H1 (cell line): Measurements from ENCODE around the gene ST6GALNAC4. TPM values are rescaled to one million over a fixed set of nuclear protein-coding genes. Genes with fewer than 3 reads are reported as not detected.

Experiments used
- CTCF ChIA-PET: fragments of 300-600 bp; sonication (Branson Sonifier 250); formaldehyde crosslinking; loops from one replicate; lab custom pipeline; 2021; ENCODE audit not compliant: partially characterized antibody; lab: Charles Lee
- POLR2A ChIA-PET: fragments of 300-600 bp; sonication (Branson Sonifier 250); formaldehyde crosslinking; loops from one replicate; lab custom pipeline; 2021; ENCODE audit warnings: inconsistent platforms; ENCODE audit not compliant: partially characterized antibody; lab: Charles Lee
- DNase-seq, 2 experiments: peaks; one replicate each; pipeline versions ENCODE4 v3.0.0 to v3.0.0-alpha.2; 2010 to 2022; ENCODE audit warnings: low spot score in 2 of 2, low read depth in 1 of 2, mixed read lengths in 1 of 2
- FAIRE-seq: peaks from 2 replicates; lab custom pipeline; 2011; peaks lifted over from hg19 to GRCh38; lab: Jason Lieb, UNC
- H2AFZ ChIP-seq: 2 replicates; pipeline ENCODE4 v1.8.1; 2012; ENCODE audit warnings: low read length, inconsistent platforms
- H2AK5ac ChIP-seq: 2 replicates; pipeline ENCODE4 v1.6.1; 2013; ENCODE audit warnings: low read depth, low read length
- H2BK120ac ChIP-seq: replicated peaks from 2 replicates; pipeline ENCODE3; 2013; ENCODE audit warnings: low read depth, low read length, inconsistent platforms
- H2BK12ac ChIP-seq: 2 replicates; pipeline ENCODE4 v1.6.1; 2013; ENCODE audit warnings: low read depth, low read length
- H2BK15ac ChIP-seq: 2 replicates; pipeline ENCODE4 v1.6.1; 2013; ENCODE audit warnings: low read length
- H2BK20ac ChIP-seq: 2 replicates; pipeline ENCODE4 v1.6.1; 2013; ENCODE audit warnings: low read length
- H2BK5ac ChIP-seq: 2 replicates; pipeline ENCODE4 v1.6.1; 2013; ENCODE audit warnings: low read depth, low read length
- H3K14ac ChIP-seq: 2 replicates; pipeline ENCODE4 v1.6.1; 2013; ENCODE audit warnings: inconsistent platforms; ENCODE audit not compliant: insufficient read length
- H3K18ac ChIP-seq: 2 replicates; pipeline ENCODE4 v1.6.1; 2013; ENCODE audit warnings: low read length; ENCODE audit errors: extremely low read depth
- H3K23ac ChIP-seq: 2 replicates; pipeline ENCODE4 v1.6.1; 2013; ENCODE audit warnings: inconsistent platforms; ENCODE audit not compliant: insufficient read length
- H3K23me2 ChIP-seq: 2 replicates; pipeline ENCODE4 v1.6.1; 2013; ENCODE audit warnings: low read depth, low read length
- H3K27ac ChIP-seq: 2 replicates; pipeline ENCODE4 v1.6.1; 2011; ENCODE audit warnings: low read depth, low read length, inconsistent platforms
- H3K27me3 ChIP-seq, 4 experiments: replicated peaks in 1 of 4; 1 replicate in 1 of 4; 2 replicates in 3 of 4; pipeline versions ENCODE4 v1.6.1 to v1.8.1; 2011 to 2013; ENCODE audit warnings: low read length in 3 of 4, mild to moderate bottlenecking in 3 of 4, inconsistent platforms in 2 of 4, mixed read lengths in 2 of 4, moderate library complexity in 1 of 4; ENCODE audit not compliant: control insufficient read depth in 3 of 4, insufficient read depth in 3 of 4; ENCODE audit errors: extremely low read depth in 1 of 4
- H3K36me3 ChIP-seq, 4 experiments: 2 replicates each; pipeline versions ENCODE4 v1.6.1 to v1.8.1; 2011 to 2013; ENCODE audit warnings: mild to moderate bottlenecking in 4 of 4, low read length in 3 of 4, moderate library complexity in 2 of 4, control low read depth in 1 of 4, inconsistent platforms in 1 of 4; ENCODE audit not compliant: insufficient read depth in 4 of 4, control insufficient read depth in 2 of 4
- H3K4ac ChIP-seq: replicated peaks from 2 replicates; pipeline ENCODE3; 2013; ENCODE audit warnings: low read length, low read depth, mixed read lengths, inconsistent platforms; ENCODE audit not compliant: insufficient read length
- H3K4me1 ChIP-seq, 4 experiments: replicated peaks in 1 of 4; 1 replicate in 1 of 4; 2 replicates in 3 of 4; pipeline versions ENCODE4 v1.6.1 to v1.8.1; 2011 to 2013; ENCODE audit warnings: low read length in 3 of 4, inconsistent platforms in 2 of 4, mixed read lengths in 1 of 4; ENCODE audit not compliant: insufficient read depth in 4 of 4, control insufficient read depth in 3 of 4
- H3K4me2 ChIP-seq, 2 experiments: 2 replicates each; pipeline versions ENCODE4 v1.6.1 to v1.8.1; 2011 to 2013; ENCODE audit warnings: low read depth in 2 of 2, low read length in 2 of 2, control low read depth in 1 of 2, inconsistent platforms in 1 of 2, mild to moderate bottlenecking in 1 of 2; ENCODE audit not compliant: insufficient read depth in 1 of 2
- H3K4me3 ChIP-seq, 4 experiments: fragments of 200-600, 300-600 bp in 1 of 4; sonication (generic), shearing (Covaris generic), sonication (Bioruptor Twin) in 1 of 4; 2 replicates each; pipeline versions ENCODE4 v1.5.1 to v1.8.1; 2011 to 2016; ENCODE audit warnings: low read length in 4 of 4, low read depth in 3 of 4, control low read depth in 2 of 4, inconsistent platforms in 2 of 4, mild to moderate bottlenecking in 2 of 4, mixed read lengths in 1 of 4, moderate library complexity in 1 of 4; ENCODE audit not compliant: insufficient read depth in 2 of 4; ENCODE audit errors: extremely low read depth in 1 of 4
- H3K56ac ChIP-seq: replicated peaks from 2 replicates; pipeline ENCODE3; 2013; ENCODE audit warnings: low read depth, mild to moderate bottlenecking, mixed read lengths, low read length, inconsistent platforms; ENCODE audit not compliant: insufficient read length
- H3K79me1 ChIP-seq: 2 replicates; pipeline ENCODE4 v1.6.1; 2013; ENCODE audit warnings: low read depth, low read length, control low read depth
- H3K79me2 ChIP-seq, 2 experiments: 2 replicates each; pipeline versions ENCODE4 v1.6.1 to v1.8.1; 2012 to 2013; ENCODE audit warnings: low read length in 2 of 2, mild to moderate bottlenecking in 2 of 2, inconsistent platforms in 1 of 2; ENCODE audit not compliant: insufficient read depth in 2 of 2, control insufficient read depth in 1 of 2
- H3K9ac ChIP-seq, 4 experiments: replicated peaks in 1 of 4; 1 replicate in 1 of 4; 2 replicates in 3 of 4; pipeline versions ENCODE4 v1.6.1 to v1.8.1; 2011 to 2013; ENCODE audit warnings: low read depth in 3 of 4, low read length in 3 of 4, control low read depth in 2 of 4, mild to moderate bottlenecking in 2 of 4, moderate library complexity in 2 of 4, inconsistent platforms in 1 of 4; ENCODE audit errors: extremely low read depth in 1 of 4
- H3K9me3 ChIP-seq, 2 experiments: 2 replicates each; pipeline versions ENCODE4 v1.6.1 to v1.8.1; 2012 to 2013; ENCODE audit warnings: mild to moderate bottlenecking in 2 of 2, moderate library complexity in 2 of 2, control low read depth in 1 of 2, inconsistent platforms in 1 of 2, low read depth in 1 of 2, low read length in 1 of 2, mixed read lengths in 1 of 2; ENCODE audit not compliant: insufficient read depth in 2 of 2
- H4K20me1 ChIP-seq, 2 experiments: replicated peaks in 1 of 2; 2 replicates each; pipeline versions ENCODE3 to v1.8.1; 2011 to 2013; ENCODE audit warnings: inconsistent platforms in 2 of 2, low read length in 2 of 2, mild to moderate bottlenecking in 1 of 2; ENCODE audit not compliant: insufficient read depth in 2 of 2, control insufficient read depth in 1 of 2
- H4K5ac ChIP-seq: 2 replicates; pipeline ENCODE4 v1.6.1; 2013; ENCODE audit warnings: low read length, low read depth, mixed read lengths, inconsistent platforms; ENCODE audit not compliant: insufficient read length
- H4K8ac ChIP-seq: 2 replicates; pipeline ENCODE4 v1.8.0; 2013; ENCODE audit warnings: mild to moderate bottlenecking, moderate library complexity, low read length, inconsistent platforms; ENCODE audit not compliant: insufficient read depth; ENCODE audit errors: extremely low read depth
- H4K91ac ChIP-seq: replicated peaks from 2 replicates; pipeline ENCODE3; 2013; ENCODE audit warnings: low read length, mixed read lengths, inconsistent platforms; ENCODE audit not compliant: insufficient read length
- TCF12 ChIP-seq: IDR thresholded peaks from 2 replicates; pipeline ENCODE4 v1.6.1; 2011; ENCODE audit warnings: low read depth, mild to moderate bottlenecking, low read length
- WGBS, 2 experiments: shearing (Covaris generic) in 1 of 2; methylation state at CpG; one replicate each; pipeline versions ENCODE4 v1.1.6 to v1.1.7; 2013 to 2015; ENCODE audit warnings: low lambda C conversion rate in 2 of 2, mixed read lengths in 2 of 2, inconsistent platforms in 1 of 2, low coverage in 1 of 2, missing lambda C conversion rate in 1 of 2; ENCODE audit not compliant: insufficient replicate concordance in 2 of 2, insufficient coverage in 1 of 2, insufficient read length in 1 of 2; ENCODE audit errors: extremely low coverage in 1 of 2, missing lambda C conversion rate in 1 of 2; 5-methylcytosine and 5-hydroxymethylcytosine counted together
- polyA plus RNA-seq, 7 experiments: library from polyadenylated mRNA; depleted of rRNA in 3 of 7; stranded (reverse) in 5 of 7; unstranded in 2 of 7; fragments of >200 nt in 5 of 7; fragments of 200-250 nt in 2 of 7; gene quantifications; 1 replicate in 5 of 7; 2 replicates in 1 of 7; 4 replicates in 1 of 7; pipeline versions ENCODE4 v1.2.1 to v1.2.3, GENCODE V29; 2011 to 2013; ENCODE audit warnings: missing spikeins in 2 of 7, mixed read lengths in 2 of 7
- total RNA-seq: library from RNA; stranded (reverse); fragmentation: NEBNext Ultra II Directional; extraction: Animal tissue kit (Norgen Biotek cat#: 25700); gene quantifications from 2 replicates; pipeline ENCODE4 v1.2.1, GENCODE V29; 2021

The ST6GALNAC4 gene
- total and polyA plus RNA-seq, 2 of the 8 experiments (the other 6 are each of a cell fraction or from before 2014, with no cell fraction given), result 21.8 to 34.1 TPM

DNA sequence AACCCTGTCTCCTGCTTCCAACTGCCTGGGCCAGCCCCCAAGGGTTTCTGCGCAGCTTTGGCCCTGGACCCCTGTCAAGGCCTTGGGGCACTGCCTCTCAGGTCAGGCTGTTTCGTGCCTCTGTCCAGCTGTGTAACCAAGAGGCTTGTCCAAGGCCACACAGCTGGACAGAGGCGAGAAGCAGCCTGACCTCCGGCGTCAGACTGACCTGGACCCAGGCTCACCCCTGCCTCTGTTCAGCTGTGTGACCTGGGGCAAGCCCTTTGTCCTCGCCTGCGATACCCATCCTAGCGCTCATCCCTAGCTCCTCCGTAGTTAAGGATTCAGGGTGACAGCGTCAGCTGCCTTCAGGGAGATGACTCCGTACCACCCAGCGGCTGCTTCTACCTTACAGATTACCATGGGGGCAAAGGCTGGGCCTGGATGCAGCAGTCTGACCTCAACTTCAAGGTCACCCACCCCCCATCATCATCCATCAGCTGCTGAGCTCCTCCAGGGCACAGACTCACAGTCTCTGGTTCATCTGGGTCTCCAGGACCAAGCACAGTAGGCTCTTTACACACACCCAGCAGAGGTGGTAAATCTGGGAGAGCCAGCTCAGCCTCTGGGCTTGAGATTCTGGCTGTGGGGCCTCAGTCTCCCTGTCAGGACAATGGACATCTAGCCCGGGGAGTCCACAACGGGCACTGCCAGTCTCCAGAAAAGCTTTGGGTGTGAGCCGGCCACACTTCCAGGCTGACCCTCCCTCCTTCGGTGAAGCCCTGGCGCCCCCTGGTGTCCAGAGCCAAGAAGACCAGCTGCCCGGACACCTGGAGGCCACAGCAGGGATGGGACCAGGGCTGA lies 47.3 kb downstream of the ST6GALNAC4 start:
- H2BK20ac ChIP-seq, result no peak overlapping the region
- no peaks in the 10 kb centered on the region for H3K9me3 ChIP-seq
- H4K20me1 ChIP-seq, result peaks cover 0 to 7% of the 10 kb centered on the region in 2 experiments
- ChIA-PET POLR2A (interaction anchor here (0.7 to 1.7 kb wide), 21 partner anchors 8 to 379 kb away, joined by 3 to 7 read pairs (median 4); partner anchors contain the start of genes CDK9 and ENG), CTCF (interaction anchor here (0.5 to 9.2 kb wide), 77 partner anchors 9 to 404 kb away, joined by 3 to 116 read pairs (median 6); partner anchors contain the start of genes CFAP157, ENG, FPGS and PTRH1)
- no peak for FAIRE-seq
- H3K4me2 ChIP-seq, result no peak overlapping the region
- no peak overlapping the region for H2BK12ac ChIP-seq
- no peaks in the 10 kb centered on the region for H3K36me3 ChIP-seq
- H3K18ac ChIP-seq, result no peak overlapping the region
- no peak overlapping the region for H2BK120ac ChIP-seq
- no peaks in the 10 kb centered on the region; a peak in 1 of 7 replicates for H3K27me3 ChIP-seq
- no peak overlapping the region for H3K27ac ChIP-seq
- no peak overlapping the region for H4K5ac ChIP-seq
- no peak overlapping the region for H3K23ac ChIP-seq
- no peak overlapping the region for H3K14ac ChIP-seq
- peak; percentile 59 to 98 for DNase-seq
- 71% methylated on average over 18 of the region's 18 CpGs; no CpG with 5 or more reads in 1 of the 2 experiments for WGBS, 2 experiments
- H3K79me1 ChIP-seq, result no peaks in the 10 kb centered on the region; the same call in 1 of the 2 replicates
- peaks cover 4% of the 10 kb centered on the region; the same call in 1 of the 2 replicates for H3K23me2 ChIP-seq
- H4K91ac ChIP-seq, result no peak overlapping the region
- H2AK5ac ChIP-seq, result no peak overlapping the region
- peaks cover 0 to 8% (median 2%) of the 10 kb centered on the region in 4 experiments; a peak in 1 of 7 replicates for H3K4me1 ChIP-seq
- no peak overlapping the region for H3K9ac ChIP-seq
- no peak overlapping the region for H4K8ac ChIP-seq
- H3K4ac ChIP-seq, result no peak overlapping the region
- H3K4me3 ChIP-seq, result no peak overlapping the region
- 0 out of 2 replicates have a peak overlapping the region, but pooled peaks have one; percentile 23 for H2BK15ac ChIP-seq
- H2BK5ac ChIP-seq, result no peak overlapping the region
- H3K56ac ChIP-seq, result no peak overlapping the region
- H3K79me2 ChIP-seq, result no peaks in the 10 kb centered on the region
- no peak overlapping the region for H2AFZ ChIP-seq
- TF ChIP-seq TCF12, result peak; percentile 85; the same call in 1 of the 2 replicates
